SK-N-SH (cell line): Measurements from ENCODE around the gene WIZ. TPM values are rescaled to one million over a fixed set of nuclear protein-coding genes. Genes with fewer than 3 reads are reported as not detected.

Experiments
- CTCF ChIA-PET: fragments of 300-600, 350-600 bp; formaldehyde crosslinking; extraction: SDS; loops from one replicate; lab custom pipeline; 2021; lab: Yijun Ruan, JAX
- POLR2A ChIA-PET: fragments of 350-600 bp; sonication (Branson Sonifier 250); formaldehyde crosslinking; extraction: SDS; loops from one replicate; lab custom pipeline; 2020; ENCODE audit warnings: antibody characterized with exemption, inconsistent platforms; lab: Yijun Ruan, JAX
- DNase-seq: peaks from one replicate; pipeline ENCODE4 v3.0.0; 2012
- H2AFZ ChIP-seq: fragments of 200-600 bp; sonication (generic); 2 replicates; pipeline ENCODE4 v1.8.1; 2016; ENCODE audit warnings: antibody characterized with exemption, mild to moderate bottlenecking, low read depth
- H3F3A ChIP-seq: fragments of 200-600 bp; sonication (generic); replicated peaks from 2 replicates; pipeline ENCODE3; 2016; ENCODE audit warnings: antibody characterized with exemption, mild to moderate bottlenecking; ENCODE audit not compliant: insufficient read depth
- H3K27ac ChIP-seq, 2 experiments: fragments of 200-500 bp in 1 of 2; fragments of 200-600 bp in 1 of 2; sonication (Bioruptor generic) in 1 of 2; sonication (generic), shearing (Covaris generic) in 1 of 2; 2 replicates each; pipeline versions ENCODE4 v1.5.1 to v1.6.1; 2014 to 2016; ENCODE audit warnings: low read depth in 2 of 2, inconsistent platforms in 1 of 2, low read length in 1 of 2, mild to moderate bottlenecking in 1 of 2, mixed read lengths in 1 of 2
- H3K27me3 ChIP-seq: fragments of 200-600 bp; sonication (generic), shearing (Covaris generic); 2 replicates; pipeline ENCODE4 v1.6.1; 2016; ENCODE audit warnings: mixed run types; ENCODE audit not compliant: insufficient read depth
- H3K36me3 ChIP-seq, 2 experiments: fragments of 200-500 bp in 1 of 2; fragments of 200-600 bp in 1 of 2; sonication (Bioruptor generic) in 1 of 2; sonication (generic) in 1 of 2; replicated peaks in 1 of 2; 2 replicates each; pipeline versions ENCODE3 to v1.5.1; 2014 to 2016; ENCODE audit warnings: low read length in 1 of 2, mild to moderate bottlenecking in 1 of 2; ENCODE audit not compliant: insufficient read depth in 2 of 2, control insufficient read depth in 1 of 2
- H3K4me1 ChIP-seq, 2 experiments: fragments of 200-500 bp in 1 of 2; fragments of 200-600 bp in 1 of 2; sonication (Bioruptor generic) in 1 of 2; sonication (generic), shearing (Covaris generic) in 1 of 2; 2 replicates each; pipeline versions ENCODE4 v1.5.1 to v1.6.1; 2014 to 2016; ENCODE audit warnings: low read depth in 1 of 2, low read length in 1 of 2, mixed run types in 1 of 2; ENCODE audit not compliant: insufficient read depth in 2 of 2, control insufficient read depth in 1 of 2
- H3K4me2 ChIP-seq: fragments of 200-600 bp; sonication (generic), shearing (Covaris generic); 2 replicates; pipeline ENCODE4 v1.6.1; 2017; ENCODE audit warnings: mixed run types
- H3K4me3 ChIP-seq, 2 experiments: fragments of 200-500 bp in 1 of 2; fragments of 200-600 bp in 1 of 2; sonication (Bioruptor generic) in 1 of 2; sonication (generic), shearing (Covaris generic) in 1 of 2; 2 replicates each; pipeline versions ENCODE4 v1.5.1 to v1.8.1; 2014 to 2016; ENCODE audit warnings: low read depth in 2 of 2, inconsistent platforms in 1 of 2, low read length in 1 of 2, mild to moderate bottlenecking in 1 of 2, mixed read lengths in 1 of 2, moderate library complexity in 1 of 2
- H3K79me2 ChIP-seq: fragments of 200-600 bp; sonication (generic); 2 replicates; pipeline ENCODE4 v1.8.1; 2017; ENCODE audit warnings: mild to moderate bottlenecking; ENCODE audit not compliant: insufficient read depth
- H3K9ac ChIP-seq: fragments of 200-600 bp; sonication (generic); 2 replicates; pipeline ENCODE4 v1.6.1; 2017; ENCODE audit warnings: mixed run types
- H3K9me2 ChIP-seq: fragments of 200-600 bp; sonication (generic); 2 replicates; pipeline ENCODE4 v1.6.1; 2017; ENCODE audit warnings: mixed run types
- H3K9me3 ChIP-seq: fragments of 200-600 bp; sonication (generic); 2 replicates; pipeline ENCODE4 v1.6.1; 2017; ENCODE audit warnings: mixed run types, mild to moderate bottlenecking, moderate library complexity
- H4K20me1 ChIP-seq: fragments of 200-600 bp; sonication (generic); 2 replicates; pipeline ENCODE4 v1.6.1; 2017; ENCODE audit warnings: mild to moderate bottlenecking, mixed run types; ENCODE audit not compliant: insufficient read depth
- CHD2 ChIP-seq: fragments of 150-350 bp; IDR thresholded peaks from 2 replicates; pipeline ENCODE4 v1.6.1; 2018; ENCODE audit warnings: low read length; ENCODE audit not compliant: partially characterized antibody
- ELF1 ChIP-seq: IDR thresholded peaks from 2 replicates; pipeline ENCODE4 v1.4.0; 2012
- GABPA ChIP-seq: IDR thresholded peaks from 2 replicates; pipeline ENCODE4 v1.4.0; 2012; ENCODE audit warnings: low read depth, mild to moderate bottlenecking
- GATA2 ChIP-seq: sonication (generic); formaldehyde crosslinking; IDR thresholded peaks from 2 replicates; pipeline ENCODE4 v1.5.0; 2020; ENCODE audit warnings: mild to moderate bottlenecking, missing genetic modification reagents
- MXI1 ChIP-seq: IDR thresholded peaks from 2 replicates; pipeline ENCODE4 v1.6.1; 2012; ENCODE audit warnings: mild to moderate bottlenecking, low read depth, low read length, improper control_type of control experiment
- NFIC ChIP-seq: IDR thresholded peaks from 2 replicates; pipeline ENCODE4 v1.4.0; 2012; ENCODE audit warnings: borderline replicate concordance
- POLR2AphosphoS5 ChIP-seq: IDR thresholded peaks from 2 replicates; pipeline ENCODE4 v1.6.1; 2012; ENCODE audit warnings: low read depth, low read length
- RAD21 ChIP-seq: IDR thresholded peaks from 2 replicates; pipeline ENCODE4 v1.6.1; 2012; ENCODE audit warnings: mild to moderate bottlenecking, low read length
- RFX5 ChIP-seq: IDR thresholded peaks from 2 replicates; pipeline ENCODE4 v1.6.1; 2012; ENCODE audit warnings: mild to moderate bottlenecking, improper control_type of control experiment, low read length
- TCF12 ChIP-seq: IDR thresholded peaks from 2 replicates; pipeline ENCODE4 v1.4.0; 2012
- WGBS: methylation state at CpG from one replicate; pipeline ENCODE4 v1.1.6; 2017; ENCODE audit warnings: low lambda C conversion rate; 5-methylcytosine and 5-hydroxymethylcytosine counted together
- polyA plus RNA-seq, 3 experiments: library from polyadenylated mRNA; depleted of rRNA; stranded (reverse); fragments of >200 nt; gene quantifications; 2 replicates each; pipeline ENCODE4 v1.2.3, GENCODE V29; 2012
- TF ChIP-seq, protein P1 (sequence below): fragments of 150-350 bp; IDR thresholded peaks from 2 replicates; pipeline ENCODE4 v1.6.1; 2016; ENCODE audit warnings: mild to moderate bottlenecking, low read depth, low read length
- TF ChIP-seq, protein P2 (sequence below): IDR thresholded peaks from 2 replicates; pipeline ENCODE4 v1.6.1; 2012; ENCODE audit warnings: mild to moderate bottlenecking, low read depth, low read length, moderate library complexity
- TF ChIP-seq, protein P3 (sequence below): IDR thresholded peaks from 2 replicates; pipeline ENCODE4; 2012

WIZ gene
- polyA plus RNA-seq, 1 of the 3 experiments (the other 2 are of a cell fraction) = 15.5 TPM

DNA sequence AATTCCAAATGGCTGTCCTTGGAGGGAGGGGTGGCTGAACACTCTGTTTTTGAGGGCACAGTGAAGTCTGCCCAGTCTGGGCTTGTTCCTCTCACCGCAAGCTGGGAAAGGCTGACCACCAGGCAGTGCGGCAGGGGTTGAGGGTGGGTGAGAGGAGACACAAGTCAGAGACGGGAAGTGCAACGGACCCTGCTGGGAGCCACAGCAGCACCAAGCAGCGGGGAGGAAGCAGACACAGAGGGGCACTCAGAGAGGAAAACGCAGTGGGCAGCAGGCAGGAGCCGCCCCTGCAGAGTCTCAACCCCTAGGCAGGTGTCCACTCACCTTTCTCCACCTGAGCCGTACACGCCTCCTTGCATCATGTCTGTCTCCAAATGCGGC lies 46.6 kb downstream of the WIZ start:
- peaks cover 5 to 53% of the 10 kb centered on the region in 2 experiments for H3K36me3 ChIP-seq
- H3F3A ChIP-seq = no peaks in the 10 kb centered on the region
- DNase-seq = no peak
- no peaks in the 10 kb centered on the region for H3K9me3 ChIP-seq
- H3K4me3 ChIP-seq = no peak overlapping the region
- ChIA-PET CTCF (interaction anchor here (4.5 kb wide), 1 partner anchor 16 kb away, joined by 19 read pairs; the partner anchor contains the start of gene AKAP8L), POLR2A (no interaction called here)
- 94% methylated on average over 10 of the region's 10 CpGs for WGBS
- TF ChIP-seq, protein P1, sequence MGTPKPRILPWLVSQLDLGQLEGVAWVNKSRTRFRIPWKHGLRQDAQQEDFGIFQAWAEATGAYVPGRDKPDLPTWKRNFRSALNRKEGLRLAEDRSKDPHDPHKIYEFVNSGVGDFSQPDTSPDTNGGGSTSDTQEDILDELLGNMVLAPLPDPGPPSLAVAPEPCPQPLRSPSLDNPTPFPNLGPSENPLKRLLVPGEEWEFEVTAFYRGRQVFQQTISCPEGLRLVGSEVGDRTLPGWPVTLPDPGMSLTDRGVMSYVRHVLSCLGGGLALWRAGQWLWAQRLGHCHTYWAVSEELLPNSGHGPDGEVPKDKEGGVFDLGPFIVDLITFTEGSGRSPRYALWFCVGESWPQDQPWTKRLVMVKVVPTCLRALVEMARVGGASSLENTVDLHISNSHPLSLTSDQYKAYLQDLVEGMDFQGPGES = no peak
- TF ChIP-seq TCF12 (no peak), CHD2 (no peak), RAD21 (no peak), RFX5 (no peak), MXI1 (no peak), GATA2 (CRISPR knock-in tag) (no peak), NFIC (no peak), GABPA (no peak), POLR2AphosphoS5 (no peak), ELF1 (no peak)
- TF ChIP-seq, protein P2, sequence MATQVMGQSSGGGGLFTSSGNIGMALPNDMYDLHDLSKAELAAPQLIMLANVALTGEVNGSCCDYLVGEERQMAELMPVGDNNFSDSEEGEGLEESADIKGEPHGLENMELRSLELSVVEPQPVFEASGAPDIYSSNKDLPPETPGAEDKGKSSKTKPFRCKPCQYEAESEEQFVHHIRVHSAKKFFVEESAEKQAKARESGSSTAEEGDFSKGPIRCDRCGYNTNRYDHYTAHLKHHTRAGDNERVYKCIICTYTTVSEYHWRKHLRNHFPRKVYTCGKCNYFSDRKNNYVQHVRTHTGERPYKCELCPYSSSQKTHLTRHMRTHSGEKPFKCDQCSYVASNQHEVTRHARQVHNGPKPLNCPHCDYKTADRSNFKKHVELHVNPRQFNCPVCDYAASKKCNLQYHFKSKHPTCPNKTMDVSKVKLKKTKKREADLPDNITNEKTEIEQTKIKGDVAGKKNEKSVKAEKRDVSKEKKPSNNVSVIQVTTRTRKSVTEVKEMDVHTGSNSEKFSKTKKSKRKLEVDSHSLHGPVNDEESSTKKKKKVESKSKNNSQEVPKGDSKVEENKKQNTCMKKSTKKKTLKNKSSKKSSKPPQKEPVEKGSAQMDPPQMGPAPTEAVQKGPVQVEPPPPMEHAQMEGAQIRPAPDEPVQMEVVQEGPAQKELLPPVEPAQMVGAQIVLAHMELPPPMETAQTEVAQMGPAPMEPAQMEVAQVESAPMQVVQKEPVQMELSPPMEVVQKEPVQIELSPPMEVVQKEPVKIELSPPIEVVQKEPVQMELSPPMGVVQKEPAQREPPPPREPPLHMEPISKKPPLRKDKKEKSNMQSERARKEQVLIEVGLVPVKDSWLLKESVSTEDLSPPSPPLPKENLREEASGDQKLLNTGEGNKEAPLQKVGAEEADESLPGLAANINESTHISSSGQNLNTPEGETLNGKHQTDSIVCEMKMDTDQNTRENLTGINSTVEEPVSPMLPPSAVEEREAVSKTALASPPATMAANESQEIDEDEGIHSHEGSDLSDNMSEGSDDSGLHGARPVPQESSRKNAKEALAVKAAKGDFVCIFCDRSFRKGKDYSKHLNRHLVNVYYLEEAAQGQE = no peak
- TF ChIP-seq, protein P3, sequence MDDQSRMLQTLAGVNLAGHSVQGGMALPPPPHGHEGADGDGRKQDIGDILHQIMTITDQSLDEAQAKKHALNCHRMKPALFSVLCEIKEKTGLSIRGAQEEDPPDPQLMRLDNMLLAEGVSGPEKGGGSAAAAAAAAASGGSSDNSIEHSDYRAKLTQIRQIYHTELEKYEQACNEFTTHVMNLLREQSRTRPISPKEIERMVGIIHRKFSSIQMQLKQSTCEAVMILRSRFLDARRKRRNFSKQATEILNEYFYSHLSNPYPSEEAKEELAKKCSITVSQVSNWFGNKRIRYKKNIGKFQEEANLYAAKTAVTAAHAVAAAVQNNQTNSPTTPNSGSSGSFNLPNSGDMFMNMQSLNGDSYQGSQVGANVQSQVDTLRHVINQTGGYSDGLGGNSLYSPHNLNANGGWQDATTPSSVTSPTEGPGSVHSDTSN = no peak
- H3K27ac ChIP-seq = no peak overlapping the region
- H3K27me3 ChIP-seq = no peaks in the 10 kb centered on the region
- peaks cover 68% of the 10 kb centered on the region for H3K79me2 ChIP-seq
- H3K9me2 ChIP-seq = no peaks in the 10 kb centered on the region
- peaks cover 0 to 2% of the 10 kb centered on the region in 2 experiments; a peak in 2 of 4 replicates for H3K4me1 ChIP-seq
- no peak overlapping the region for H3K9ac ChIP-seq
- peaks cover 72% of the 10 kb centered on the region for H4K20me1 ChIP-seq
- no peak overlapping the region for H2AFZ ChIP-seq
- H3K4me2 ChIP-seq = no peak overlapping the region
